GM12872 (cell line): ENCODE results near the gene CDK6.

Source experiments
- TF ChIP-seq, protein P1 (sequence below): IDR thresholded peaks from 3 replicates; pipeline ENCODE4 v1.5.1; 2011; ENCODE audit warnings: low read depth, mild to moderate bottlenecking, low read length, moderate library complexity; ENCODE audit not compliant: insufficient read depth

The CDK6 gene

DNA sequence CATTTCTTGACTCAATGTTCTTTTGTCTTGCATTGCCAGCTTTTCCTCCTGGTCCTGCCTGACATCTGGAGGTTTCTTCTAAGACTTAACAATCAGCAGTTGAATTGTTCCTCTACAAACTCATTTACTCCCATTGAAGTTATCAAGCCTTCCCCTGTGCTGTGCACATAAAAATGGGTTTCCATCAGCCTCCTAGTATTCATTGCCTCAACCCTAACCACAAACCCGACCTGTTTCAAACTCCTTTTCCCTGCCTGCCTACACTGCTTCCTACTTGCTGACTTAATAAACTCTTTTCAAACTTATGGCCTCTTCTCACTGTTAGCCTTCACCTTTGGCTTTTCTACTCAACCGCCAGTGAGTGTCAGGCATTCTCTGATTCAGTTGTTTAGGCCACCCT, 9.4 kb upstream of the CDK6 start:
- TF ChIP-seq, protein P1, sequence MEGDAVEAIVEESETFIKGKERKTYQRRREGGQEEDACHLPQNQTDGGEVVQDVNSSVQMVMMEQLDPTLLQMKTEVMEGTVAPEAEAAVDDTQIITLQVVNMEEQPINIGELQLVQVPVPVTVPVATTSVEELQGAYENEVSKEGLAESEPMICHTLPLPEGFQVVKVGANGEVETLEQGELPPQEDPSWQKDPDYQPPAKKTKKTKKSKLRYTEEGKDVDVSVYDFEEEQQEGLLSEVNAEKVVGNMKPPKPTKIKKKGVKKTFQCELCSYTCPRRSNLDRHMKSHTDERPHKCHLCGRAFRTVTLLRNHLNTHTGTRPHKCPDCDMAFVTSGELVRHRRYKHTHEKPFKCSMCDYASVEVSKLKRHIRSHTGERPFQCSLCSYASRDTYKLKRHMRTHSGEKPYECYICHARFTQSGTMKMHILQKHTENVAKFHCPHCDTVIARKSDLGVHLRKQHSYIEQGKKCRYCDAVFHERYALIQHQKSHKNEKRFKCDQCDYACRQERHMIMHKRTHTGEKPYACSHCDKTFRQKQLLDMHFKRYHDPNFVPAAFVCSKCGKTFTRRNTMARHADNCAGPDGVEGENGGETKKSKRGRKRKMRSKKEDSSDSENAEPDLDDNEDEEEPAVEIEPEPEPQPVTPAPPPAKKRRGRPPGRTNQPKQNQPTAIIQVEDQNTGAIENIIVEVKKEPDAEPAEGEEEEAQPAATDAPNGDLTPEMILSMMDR = no peak

DNA sequence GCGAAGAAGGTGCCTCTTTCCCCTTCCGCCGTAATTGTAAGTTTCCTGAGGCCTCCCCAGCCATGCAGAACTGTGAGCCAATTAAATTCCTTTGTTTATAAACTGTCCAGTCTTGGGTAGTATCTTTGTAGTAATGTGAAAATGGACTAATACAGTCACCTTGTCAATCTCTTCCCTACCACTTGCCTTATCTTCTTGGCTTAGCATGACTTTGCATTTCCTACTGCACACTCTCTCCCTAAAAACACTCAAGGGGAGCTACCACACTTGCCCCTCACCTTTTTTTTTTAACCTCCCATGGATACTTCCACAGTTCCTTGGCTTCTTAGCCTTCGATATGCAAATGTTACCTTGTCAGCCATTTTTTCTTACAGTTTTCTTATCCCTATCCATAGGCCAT, 7.4 kb upstream of the CDK6 start:
- TF ChIP-seq, protein P1 = no peak

DNA sequence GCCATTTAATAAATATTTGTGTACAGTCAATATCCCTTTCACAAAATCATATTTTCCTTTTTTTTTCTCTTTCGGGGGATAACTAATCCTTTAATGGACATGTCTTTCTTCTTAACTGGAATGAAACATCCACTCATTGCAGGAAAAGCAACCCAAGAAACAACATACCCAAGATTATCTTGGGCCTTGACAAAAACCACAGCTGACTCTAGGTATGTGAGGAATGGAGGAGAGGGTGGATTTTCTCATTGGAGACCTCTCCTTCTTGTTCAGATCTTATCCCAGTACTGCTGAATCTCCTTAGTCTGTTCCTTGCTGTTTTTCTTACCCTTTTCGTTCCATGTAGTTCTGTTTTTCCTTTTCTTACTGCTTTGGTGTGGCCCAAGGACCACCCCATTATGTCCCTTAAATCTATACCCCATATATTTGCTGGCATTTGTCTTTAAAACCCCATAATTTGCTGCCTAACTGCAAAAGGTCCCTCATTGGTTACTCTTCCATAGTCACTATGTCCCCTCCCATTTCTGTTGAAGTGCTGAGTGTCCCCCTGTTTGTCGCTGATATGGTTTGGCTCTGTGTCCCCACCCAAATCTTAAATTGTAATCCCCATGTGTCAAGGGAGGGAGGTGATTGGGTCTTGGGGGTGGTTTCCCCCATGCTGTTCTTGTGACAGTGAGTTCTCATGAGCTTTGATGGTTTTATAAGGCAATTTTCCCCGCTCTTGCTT, 6.8 kb upstream of the CDK6 start:
- TF ChIP-seq, protein P1 = no peak

DNA sequence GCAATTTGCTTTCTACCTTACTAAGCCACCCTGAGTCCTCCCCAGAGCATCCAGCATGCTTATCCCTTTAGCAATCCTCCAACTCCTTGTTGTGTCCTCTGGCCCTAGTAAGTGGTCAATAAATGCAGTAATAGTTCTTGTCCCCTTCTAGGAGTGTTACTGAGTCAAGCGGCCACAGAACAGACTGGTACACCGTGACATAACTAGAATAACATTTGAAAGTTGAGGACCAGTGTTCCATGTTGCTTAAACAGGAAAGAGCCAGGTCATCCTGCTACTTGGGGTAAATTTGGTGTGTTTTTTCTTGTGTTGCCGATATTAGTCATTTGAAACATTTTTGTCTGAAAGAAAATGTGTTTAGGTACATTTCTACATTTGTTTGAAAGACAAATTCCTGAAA, 4.8 kb upstream of the CDK6 start:
- TF ChIP-seq, protein P1 = no peak

DNA sequence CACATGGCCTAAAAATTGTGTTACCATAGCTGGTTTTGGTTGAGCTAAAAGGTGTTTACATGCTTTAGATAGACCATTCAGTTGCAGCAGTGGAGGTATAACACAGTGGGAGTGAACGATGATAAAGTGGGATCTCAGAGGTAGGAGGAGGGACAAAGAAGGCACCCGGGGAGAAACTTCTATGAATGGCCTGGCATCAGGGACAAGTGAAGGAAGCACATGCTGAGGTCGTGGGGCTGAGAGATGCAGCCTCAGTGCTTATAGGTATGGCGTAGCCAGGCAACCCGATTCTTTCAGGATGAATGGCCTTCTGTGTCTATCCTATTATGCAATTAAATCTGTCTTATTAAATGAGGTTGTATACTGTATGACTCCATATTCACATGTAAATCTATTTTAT, 3.9 kb upstream of the CDK6 start:
- TF ChIP-seq, protein P1 = no peak

DNA sequence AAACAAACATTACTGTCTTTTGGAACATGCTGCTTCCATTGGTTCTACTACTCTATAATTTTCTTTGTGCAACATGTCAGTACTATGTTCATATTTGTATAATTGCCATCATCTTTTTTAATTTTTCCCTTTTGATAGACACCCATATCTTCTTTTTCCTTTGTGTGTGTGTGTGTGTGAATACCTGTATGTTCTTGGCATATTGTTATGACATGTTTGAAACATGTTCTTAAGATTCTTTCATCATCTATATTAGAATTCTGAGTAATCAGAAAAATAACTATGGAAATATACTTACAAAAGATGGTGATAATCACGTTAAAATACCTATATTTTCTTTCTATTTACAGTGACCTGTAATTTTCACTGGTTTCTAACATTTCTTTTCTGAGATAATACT, 3.5 kb upstream of the CDK6 start:
- TF ChIP-seq, protein P1 = no peak

DNA sequence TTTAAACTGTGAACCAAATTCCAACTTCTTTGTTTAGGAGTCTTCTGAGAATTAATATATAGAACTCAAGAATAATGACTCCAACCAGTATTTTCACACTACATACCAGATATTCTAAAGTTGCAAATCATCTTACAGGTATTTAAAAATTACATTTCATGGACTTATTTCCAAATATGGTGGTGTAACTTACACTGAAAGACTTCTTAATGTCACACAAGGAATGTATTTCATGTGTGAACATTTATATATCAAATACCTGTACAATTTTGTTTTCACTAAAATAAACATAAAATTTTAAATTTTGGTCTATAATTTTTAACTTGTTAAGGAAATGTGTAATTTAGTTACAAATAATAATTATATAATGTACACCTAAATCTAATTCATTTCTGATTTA, 2.6 kb upstream of the CDK6 start:
- TF ChIP-seq, protein P1 = no peak
